NT2/D1 (cell line): ENCODE data around the gene GPR176.

Source experiments
- SUZ12 ChIP-seq: IDR thresholded peaks from 2 replicates; pipeline ENCODE4 v1.6.1; 2011; ENCODE audit not compliant: insufficient read length, insufficient read depth; ENCODE audit errors: extremely low read depth
- YY1 ChIP-seq: IDR thresholded peaks from 2 replicates; pipeline ENCODE4 v1.6.1; 2011; ENCODE audit not compliant: insufficient read length, insufficient read depth

GRCh38 chr15:39887211-39887610 lies 32.9 kb downstream of the GPR176 start:
- TF ChIP-seq SUZ12: no peak
- no peak for TF ChIP-seq YY1
